Stimulated activated CD4-positive, alpha-beta T cell treated with anti-CD3 and anti-CD28 coated beads, TNF-alpha, amount 100 ng/mL, for 48 hours (primary cell): ENCODE measurements around the gene CACNA2D2.

Experiments used
- DNase-seq, 3 donors: peaks; one replicate each; pipeline ENCODE4 v3.0.0-alpha.2; 2020; ENCODE audit warnings: low read depth in 3 of 3

CACNA2D2 gene

GRCh38 chr3:50503504-50504342, at the start of gene CACNA2D2:
CACNA2D2 (minus strand) TSS chr3:50503634; CDS start chr3:50503423, 211 bp downstream.
- peak; percentile 3 to 15 (median 10) for DNase-seq

- no peak for DNase-seq
Measured at GRCh38 chr3:50552598-50552997, 49.2 kb upstream of the CACNA2D2 start.

- no peak for DNase-seq
Measured at GRCh38 chr3:50551681-50552435, 48.4 kb upstream of the CACNA2D2 start.

GRCh38 chr3:50551054-50551659, 47.7 kb upstream of the CACNA2D2 start:
- DNase-seq, result no peak

- peak; percentile 39 to 61 (median 46) for DNase-seq
Measured at GRCh38 chr3:50550079-50550736, 46.8 kb upstream of the CACNA2D2 start.

GRCh38 chr3:50549226-50549625, 45.8 kb upstream of the CACNA2D2 start:
- DNase-seq, result no peak

GRCh38 chr3:50545781-50546180, 42.3 kb upstream of the CACNA2D2 start:
- no peak for DNase-seq

GRCh38 chr3:50542177-50543034, 39.0 kb upstream of the CACNA2D2 start:
- DNase-seq, result peak; percentile 26 to 49 (median 43)

- no peak for DNase-seq
Measured at GRCh38 chr3:50539356-50540286, 36.2 kb upstream of the CACNA2D2 start.

- no peak for DNase-seq
Measured at GRCh38 chr3:50537421-50538129, 34.1 kb upstream of the CACNA2D2 start.

- DNase-seq, result no peak
Measured at GRCh38 chr3:50536471-50537180, 33.2 kb upstream of the CACNA2D2 start.

- no peak for DNase-seq
Measured at GRCh38 chr3:50534681-50535330, 31.4 kb upstream of the CACNA2D2 start.

- no peak for DNase-seq
Measured at GRCh38 chr3:50533807-50534461, 30.5 kb upstream of the CACNA2D2 start.

- no peak for DNase-seq
Measured at GRCh38 chr3:50533316-50533715, 29.9 kb upstream of the CACNA2D2 start.

GRCh38 chr3:50532062-50532705, 28.8 kb upstream of the CACNA2D2 start:
- DNase-seq, result no peak

- no peak for DNase-seq
Measured at GRCh38 chr3:50531201-50531600, 27.8 kb upstream of the CACNA2D2 start.
